CD1c-positive myeloid dendritic cell (primary cell): ENCODE data around the gene LMNTD2.

Source experiments
- DNase-seq: peaks from one replicate; pipeline ENCODE4 v3.0.0-alpha.2; 2016; ENCODE audit errors: extremely low spot score

LMNTD2 gene

DNA sequence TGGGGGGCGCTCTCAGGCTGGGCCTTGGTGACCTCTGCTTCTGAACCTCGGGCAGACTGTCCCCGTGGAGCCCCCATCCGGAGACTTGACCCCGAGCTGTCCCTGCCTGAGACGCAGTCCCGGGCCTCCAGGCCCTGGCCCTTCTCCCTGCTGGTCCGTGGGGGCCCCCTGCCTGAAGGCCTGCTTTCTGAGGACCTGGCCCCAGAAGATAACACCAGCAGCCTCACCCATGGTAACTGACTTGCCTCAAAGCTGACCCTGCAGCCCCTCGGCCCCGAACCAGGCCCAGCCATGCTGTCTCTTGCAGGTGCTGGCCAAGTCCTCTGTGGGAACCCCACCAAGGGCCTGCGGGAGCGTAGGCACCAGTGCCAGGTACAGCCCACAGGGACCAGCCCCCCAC is 8.9 kb downstream of the LMNTD2 start:
- no peak for DNase-seq

DNA sequence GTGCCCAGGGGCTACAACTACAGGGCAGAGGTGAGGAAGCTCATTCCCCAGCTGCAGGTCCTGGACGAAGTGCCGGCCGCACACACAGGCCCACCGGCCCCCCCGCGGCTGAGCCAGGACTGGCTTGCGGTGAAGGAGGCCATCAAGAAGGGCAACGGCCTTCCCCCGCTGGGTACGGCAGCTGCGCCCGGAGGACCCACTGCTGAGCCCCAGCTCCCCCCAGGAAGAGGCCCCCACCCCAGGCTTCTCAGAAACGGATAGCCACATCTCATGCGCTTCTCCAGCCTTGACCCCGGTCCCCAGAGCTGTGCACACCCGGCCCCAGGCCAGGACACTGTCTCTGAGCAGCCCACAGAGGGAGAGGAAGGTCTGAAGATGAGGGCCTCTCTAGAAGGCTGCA is 9.4 kb downstream of the LMNTD2 start:
- no peak for DNase-seq

DNA sequence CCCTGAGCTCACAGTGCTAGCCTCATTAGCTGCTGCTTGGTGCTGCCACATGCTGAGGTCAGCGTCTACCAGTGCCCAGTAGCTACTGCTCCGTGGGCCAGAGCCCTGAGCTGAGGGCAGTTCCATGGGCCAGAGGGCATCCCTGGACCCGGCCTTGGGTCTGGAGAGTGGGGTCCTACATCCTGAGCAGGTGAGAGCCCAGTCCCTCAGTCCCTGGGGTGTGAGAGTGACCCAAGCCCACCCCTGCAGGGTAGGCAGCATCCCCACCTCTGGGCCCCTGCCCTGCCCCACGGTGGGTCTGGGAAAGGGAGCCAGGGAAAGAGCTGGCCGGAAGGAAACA is 9.8 kb downstream of the LMNTD2 start:
- no peak for DNase-seq

DNA sequence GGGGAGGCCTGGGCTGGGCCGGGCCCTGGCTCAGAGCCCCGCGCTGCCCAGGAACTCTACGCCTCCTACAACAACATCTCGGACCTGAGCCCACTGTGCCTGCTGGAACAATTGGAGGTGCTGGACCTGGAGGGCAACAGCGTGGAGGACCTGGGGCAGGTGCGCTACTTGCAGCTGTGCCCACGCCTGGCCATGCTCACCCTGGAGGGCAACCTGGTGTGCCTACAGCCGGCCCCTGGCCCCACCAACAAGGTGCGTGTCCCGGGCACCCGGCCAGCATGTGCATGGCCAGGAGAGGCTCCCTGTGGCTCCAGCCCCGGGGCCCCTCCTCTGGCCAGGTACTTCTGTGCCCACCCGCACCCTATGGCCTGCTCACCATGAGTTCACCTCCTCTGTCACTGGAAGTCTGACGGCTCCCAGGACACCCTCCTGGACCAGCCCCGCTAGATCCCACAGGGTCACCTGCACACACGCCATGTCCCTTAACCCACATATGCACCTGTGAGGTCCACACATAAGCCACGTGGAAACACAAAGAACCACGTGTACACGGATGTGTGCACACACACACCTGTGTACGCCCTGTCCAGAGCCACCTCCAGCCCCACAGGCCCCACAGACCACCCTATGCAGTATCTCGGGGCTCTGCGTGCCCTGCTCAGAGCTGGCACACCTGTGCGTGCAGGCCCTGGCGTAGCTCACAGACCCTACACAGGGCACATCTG is 10.4 kb downstream of the LMNTD2 start:
- no peak for DNase-seq

DNA sequence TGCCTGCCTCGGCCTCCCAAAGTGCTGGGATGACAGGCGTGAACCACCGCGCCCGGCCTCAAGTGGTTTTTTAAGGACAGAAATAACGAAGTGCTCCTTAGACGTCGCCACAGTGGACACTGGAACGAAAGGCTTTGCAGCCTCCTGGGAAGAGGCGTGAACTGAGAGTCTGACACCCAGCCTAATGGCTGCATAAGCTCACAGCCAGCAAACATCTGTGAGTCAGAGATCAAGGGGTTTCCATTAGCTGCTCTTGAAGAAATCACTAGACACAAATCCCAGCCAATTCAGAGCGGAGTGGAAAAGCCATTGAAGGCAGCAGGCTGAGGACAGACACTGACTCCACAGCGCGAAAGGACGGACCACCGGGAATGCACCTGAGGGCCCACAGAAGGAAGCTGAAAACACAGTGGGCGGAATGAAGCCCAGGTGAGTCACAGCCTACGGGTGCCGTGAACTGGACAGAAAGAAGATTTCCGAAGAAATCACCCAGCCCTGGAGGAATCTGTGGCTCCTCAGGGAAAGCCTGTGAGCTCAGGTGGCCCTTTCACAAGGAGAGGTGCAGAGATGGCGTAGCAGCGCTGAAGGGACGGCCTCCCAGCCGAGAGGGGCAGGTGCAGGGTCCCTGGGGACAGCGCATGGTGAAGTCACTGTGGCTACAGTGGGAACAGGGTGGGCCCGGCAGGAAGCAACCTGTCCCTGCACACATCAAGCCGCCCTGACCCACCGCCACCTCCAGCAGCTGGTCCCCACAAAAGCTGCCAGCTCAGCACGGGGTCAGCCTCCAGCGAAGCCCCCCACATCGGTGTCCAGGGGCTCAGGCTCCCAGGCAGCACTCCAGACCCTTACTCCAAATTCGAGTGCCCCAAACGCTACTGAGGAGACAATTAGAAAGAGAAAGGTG is 11.6 kb downstream of the LMNTD2 start:
- DNase-seq: no peak

DNA sequence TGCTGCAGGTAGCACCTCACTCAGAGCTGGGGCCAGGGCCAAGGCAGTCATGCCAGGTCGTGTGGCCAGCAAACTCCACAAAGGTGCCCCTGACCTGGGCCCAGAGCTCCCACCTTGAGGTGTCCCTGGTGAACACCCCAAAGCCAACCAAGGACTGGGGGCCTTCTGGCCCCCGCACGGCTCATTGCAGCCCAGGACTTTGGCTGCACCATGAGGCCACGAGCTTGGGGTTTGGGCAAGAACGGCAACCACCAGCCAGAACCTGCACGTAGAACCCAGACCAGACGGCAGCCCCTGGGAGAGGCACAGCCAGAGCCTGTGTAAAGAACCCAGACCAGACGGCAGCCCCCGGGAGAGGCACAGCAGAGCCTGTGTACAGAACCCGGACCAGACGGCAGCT is 15.4 kb downstream of the LMNTD2 start:
- no peak for DNase-seq

DNA sequence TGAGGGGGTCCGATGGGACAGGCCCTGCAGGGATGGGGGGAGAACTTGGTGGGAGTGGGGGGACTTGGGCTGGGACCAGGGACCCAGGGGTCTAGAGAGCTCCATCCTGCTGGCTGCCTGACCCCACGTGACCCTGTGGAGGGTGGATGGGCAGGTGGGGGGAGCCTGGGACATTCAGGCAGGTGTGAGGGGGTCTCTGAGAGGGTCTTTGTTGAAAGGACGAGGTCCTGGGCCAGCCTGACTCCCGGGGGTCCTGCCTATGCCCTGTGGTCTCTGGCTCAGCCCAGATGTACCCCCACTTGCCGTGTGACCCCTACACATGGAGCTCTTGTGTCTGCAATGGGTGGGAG is 15.7 kb downstream of the LMNTD2 start:
- no peak for DNase-seq

DNA sequence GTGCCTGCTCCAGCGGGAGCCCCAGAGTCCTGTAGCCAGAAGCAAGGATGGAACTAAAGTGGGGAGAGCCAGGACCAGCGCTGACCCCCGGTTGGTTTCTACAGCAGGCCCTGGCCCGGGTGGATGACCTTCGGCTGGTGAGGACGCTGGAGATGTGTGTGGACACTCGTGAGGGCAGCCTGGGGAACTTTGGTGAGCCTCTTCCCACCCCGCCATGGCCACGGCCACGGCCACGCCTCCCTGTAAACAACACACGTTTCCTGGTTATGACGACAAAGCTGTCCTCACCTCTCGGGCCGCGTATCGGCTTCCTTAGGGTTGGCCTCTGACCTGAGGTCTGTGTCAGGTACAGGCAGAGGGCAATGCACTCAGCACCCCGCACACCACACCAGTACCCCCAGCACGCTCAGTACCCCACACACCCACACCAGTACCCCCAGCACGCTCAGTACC is 19.1 kb downstream of the LMNTD2 start:
- no peak for DNase-seq

DNA sequence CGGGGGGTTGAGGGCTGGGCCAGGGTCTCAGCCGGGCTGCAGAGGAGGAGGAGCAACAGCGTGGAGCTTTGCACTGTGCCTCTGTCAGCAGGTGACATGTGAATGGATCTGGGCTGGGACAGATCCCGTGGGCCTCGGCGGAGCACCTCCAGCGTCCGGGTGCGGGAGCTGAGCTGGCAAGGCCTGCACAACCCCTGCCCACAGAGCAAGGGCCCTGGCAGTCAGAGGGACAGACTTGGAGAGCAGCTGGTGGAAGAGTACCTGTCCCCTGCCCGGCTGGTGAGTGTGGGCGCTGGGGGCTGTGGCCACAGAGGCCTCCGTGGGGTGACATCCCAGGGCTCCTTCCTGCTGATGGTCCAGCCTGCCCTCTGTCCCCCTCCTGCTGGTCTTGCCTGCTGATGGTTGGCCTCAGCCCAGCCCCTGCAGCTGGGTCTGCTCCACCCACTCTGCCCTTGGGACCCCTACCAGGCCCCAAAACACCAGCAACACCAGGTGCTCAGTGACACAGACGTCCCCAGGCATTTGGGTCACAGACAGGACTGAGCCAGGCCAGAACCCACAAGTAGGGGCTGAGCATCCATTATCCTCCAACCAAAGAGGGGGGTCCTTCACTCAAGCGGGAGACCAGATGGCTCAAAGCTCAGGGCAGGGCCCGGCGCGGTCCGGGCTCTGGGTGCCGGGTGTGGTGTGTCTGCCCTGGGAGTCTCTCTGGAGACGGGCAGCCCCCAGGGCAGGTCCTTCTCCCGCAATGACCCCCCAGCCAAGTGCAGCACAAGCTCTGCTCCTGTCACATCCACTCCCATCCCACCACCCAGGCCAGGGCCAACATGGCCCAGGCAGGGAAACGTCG is 19.7 kb downstream of the LMNTD2 start:
- no peak for DNase-seq

DNA sequence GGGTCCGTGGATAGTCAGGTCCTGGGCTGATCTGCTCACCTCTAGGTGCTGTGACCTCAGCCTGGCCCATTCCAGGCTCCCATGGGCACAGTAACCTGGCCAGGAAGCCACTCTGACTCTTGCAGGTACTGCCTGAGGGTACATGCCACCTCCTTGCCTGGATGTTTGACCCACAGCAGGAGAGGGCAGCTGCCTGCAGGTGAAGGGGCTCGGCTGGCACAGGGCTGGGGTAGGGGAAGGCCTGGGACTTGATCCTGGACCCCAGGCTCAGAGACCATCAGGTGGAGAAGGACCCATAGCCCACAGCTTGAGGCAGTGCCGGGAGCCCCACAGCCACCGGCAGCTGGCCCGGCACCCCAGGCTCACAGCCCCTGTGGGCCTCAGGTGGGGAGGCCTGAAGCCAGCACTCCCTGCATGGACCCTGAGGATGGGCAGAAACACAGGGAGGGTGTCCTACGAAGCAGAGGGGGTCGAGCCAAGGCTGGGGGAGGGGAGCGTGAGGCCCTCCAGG is 20.5 kb downstream of the LMNTD2 start:
- no peak for DNase-seq

DNA sequence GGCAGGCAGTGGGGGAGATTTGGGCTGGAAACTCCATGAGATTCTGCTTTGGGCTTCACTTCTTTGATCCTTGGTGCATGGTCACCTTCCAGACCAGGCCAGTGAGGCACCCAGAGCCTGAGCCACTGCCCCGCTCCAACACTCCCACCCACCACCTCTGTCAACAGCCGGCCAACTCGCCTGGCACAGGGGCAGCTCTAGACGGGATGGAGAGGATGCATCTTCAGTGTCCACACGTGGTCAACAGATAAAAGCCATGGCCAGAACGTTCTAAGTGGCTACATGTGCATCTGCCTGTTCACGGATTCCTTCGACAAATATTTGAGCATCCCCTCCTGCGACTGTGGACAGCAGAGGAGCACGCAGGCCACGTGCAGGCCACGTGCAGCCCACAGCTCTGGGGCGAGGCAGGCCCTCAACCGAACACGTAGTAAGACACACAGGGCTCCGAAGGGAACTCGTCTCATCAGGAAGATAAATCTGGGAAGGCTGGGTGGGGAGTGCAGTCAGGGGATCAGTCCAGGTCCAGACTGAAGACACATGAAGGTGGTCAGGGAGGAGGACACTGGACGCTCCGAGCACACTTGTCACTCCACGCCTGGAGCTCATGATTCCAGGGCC is 22.0 kb downstream of the LMNTD2 start:
- no peak for DNase-seq

DNA sequence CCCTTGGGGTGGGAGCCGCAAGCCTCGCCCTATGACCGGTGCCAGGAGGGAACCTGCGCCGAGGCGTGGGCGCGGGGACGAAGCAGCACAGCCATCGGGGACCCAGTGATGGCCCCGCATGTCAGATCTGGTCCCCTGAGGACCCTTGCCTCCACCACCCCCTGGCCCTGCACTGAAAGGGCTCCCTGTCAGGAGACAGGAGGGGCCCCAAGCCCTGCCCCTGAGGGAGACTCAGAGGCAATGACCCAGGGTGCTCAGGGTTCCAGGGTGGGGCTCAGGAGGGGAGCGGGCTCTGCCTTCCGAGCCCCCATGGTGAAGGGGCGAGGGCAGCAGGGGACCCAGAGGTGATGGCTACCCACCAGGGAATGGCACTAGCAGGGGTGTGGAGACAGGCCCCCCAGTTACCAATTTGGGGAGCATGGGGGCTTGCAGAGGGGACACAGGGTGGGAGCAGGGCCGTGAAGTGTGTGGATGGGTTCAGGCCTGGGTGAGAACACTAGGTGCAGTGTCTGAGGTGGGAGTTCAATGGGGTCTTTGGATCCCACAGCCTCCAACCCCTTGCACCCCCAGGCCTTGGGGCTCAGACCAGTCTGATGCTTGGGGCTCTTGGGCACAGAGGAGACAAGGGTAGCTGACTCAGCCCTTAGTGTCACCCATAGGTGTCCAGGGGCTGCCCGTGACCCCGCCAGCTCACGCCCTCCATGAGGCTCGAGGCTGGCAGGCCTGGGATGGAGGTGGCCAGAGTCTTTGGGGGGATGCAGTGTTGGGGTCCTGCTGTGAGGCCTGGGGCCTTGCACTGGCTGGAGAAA is 22.7 kb downstream of the LMNTD2 start:
- peak; percentile 15 for DNase-seq

DNA sequence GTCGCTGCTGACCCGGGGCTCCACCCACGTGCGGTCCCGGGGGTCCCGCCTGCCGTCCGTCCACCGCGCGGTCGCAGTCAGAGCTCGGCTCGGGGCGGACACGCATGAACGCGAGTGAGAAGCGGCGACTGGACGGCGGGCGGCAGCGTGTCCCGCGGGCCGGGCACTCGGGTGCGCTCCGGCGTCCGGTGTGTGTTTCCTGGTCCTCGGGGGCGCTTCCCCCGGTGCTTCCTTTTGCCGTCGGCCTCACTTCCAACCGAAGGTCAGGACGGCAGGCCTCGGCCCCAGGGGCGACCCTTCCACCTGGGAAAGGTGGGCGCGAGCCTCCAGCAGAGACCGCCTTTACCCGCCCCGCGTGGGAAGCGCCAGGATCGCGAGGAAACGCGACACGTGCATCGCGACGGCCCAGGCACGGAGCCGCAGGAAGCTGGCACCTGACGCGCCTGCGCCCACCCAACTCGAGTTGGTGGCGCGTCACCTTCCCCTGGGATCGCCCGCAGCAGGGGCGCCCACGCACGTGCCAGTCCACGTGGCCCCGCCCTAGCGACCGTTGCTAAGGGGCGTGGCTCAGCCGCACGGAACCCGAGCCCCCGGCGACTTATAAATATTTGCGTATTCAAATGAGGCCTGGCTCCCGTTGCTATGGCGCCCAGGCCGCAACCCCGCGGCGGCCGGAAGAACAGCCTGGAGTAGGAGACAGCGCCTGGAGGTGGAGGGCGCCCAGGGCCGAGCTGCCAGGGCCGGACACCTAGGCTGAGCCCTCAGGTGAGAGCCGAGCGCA is 23.5 kb downstream of the LMNTD2 start, which contains the start of gene LRRC56:
Gene LRRC56 (plus strand): TSS at position 687 of the 781 bp plus-strand sequence. CDS start 3,158 bp downstream, outside the sequence.
- peak; percentile 97 for DNase-seq

DNA sequence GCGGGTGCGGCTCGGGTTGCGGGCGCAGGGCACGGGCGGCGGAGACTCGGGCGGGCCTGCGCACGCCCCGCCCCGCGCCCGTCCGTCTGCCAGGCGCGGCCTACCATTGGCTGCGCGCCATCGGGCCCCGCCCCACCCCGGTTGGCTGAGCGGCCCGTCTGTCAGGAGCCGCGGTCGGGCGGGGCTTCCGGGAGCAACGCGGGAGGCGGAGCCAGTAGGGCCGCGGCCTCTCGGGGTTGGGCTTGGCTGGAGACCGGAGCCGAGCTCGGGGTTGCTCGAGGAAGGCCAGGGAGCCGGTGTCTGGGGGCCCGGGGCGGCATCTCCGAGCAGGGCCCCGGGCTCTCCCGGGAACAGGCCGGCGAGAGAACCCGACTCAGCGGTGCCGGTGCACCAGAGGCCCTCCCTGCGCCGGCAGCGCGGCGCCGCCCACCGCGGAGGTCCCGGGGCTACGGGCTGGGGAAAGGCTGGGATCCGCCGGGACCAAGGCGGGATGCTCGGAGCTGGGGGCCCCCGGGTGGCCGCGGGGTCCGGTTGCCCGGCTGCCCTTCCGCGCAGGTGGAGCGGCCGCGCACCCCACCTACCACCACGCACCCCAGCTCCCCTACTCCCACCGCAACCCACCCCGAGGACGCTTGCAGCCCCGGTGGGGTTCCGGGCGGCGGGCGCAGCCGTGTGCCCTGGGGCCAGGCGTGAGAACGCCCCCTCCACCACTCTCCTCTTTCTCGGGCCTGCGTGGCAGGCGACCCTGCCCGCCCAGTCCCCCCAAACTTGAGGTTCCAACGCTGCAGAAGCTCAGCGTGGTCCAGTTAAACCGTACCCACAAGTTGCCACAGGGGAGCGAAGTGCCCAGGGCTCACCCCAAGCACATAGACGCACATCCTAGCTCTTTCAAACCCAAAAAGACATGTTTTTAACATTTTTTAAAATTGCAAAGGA is 24.8 kb downstream of the LMNTD2 start, which contains the start of gene HRAS:
Gene HRAS (minus strand): TSS at position 58 of the 936 bp plus-strand sequence.
- peak; percentile 98 for DNase-seq

DNA sequence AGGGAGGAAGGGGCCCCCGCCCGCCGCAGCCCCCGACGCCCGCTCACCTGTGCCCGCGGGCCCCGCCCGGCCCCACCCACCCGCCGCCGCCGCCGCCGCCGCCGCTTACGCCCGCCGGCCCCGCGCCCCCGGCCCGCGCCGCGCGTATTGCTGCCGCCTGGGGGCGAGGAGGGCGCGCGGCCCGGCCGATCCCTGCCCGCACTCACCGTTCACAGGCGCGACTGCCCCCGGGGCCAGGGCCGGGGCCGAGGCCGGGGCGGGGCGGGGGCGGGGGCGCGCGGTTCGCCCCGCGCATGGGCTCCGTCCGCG is 25.4 kb downstream of the LMNTD2 start:
- no peak for DNase-seq

DNA sequence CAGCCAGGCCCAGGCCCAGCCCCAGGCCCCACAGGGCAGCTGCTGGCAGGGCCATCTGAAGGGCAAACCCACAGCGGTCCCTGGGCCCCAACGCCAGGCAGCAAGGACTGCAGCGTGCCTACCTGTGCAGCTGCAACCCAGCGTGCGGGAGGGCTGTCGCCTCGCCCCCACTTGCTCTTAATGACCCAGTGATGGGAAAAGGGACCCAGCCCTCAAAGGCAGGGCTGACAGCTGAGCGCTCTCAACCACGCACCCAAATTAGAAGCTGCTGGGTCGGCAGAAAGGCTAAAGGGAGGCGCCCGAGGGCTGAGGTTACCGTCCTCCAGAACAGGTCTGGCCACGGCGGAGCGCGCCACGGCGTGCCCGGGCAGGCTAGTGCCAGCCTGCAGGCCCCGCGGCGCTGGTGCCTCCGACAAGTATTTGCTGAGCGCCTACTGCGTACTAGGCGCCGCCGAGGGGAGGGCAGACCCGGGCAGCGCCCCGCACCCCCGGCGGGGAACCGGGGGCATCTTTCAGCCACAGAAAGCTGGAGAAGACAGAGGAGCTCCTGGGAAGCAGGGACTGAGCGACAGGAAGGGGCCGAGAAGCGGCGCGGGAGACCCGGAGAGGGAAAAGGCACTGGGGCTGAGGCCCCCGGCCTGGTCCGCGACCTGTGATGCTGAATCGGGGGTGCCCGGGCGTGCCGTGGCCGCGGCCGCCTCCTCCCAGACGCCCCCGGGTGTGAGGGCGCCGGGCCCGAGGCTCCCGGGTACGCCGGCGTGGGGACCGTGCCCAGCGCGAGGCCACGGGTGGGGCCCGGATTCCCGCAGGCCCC is 25.9 kb downstream of the LMNTD2 start:
- DNase-seq: peak; percentile 7

DNA sequence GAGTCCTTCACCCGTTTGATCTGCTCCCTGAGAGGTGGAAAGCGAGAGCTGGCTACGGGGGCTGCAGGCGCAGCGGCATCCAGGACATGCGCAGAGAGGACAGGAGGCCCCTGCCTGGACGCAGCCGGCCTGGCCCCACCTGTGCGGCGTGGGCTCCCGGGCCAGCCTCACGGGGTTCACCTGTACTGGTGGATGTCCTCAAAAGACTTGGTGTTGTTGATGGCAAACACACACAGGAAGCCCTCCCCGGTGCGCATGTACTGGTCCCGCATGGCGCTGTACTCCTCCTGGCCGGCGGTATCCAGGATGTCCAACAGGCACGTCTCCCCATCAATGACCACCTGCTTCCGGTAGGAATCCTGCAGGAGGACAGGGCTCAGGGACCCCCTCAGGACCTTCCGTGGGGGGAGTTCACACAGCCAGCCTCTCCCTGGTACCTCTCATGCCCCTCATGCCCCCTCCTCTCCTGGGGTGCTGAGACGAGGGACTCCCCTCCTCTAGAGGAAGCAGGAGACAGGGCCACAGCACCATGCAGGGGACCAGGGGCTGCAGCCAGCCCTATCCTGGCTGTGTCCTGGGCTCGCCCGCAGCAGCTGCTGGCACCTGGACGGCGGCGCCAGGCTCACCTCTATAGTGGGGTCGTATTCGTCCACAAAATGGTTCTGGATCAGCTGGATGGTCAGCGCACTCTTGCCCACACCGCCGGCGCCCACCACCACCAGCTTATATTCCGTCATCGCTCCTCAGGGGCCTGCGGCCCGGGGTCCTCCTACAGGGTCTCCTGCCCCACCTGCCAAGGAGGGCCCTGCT is 26.7 kb downstream of the LMNTD2 start:
- DNase-seq: no peak
